B cell (primary cell): ENCODE measurements around the gene PPP6R2. TPM values are rescaled to one million over a fixed set of nuclear protein-coding genes. Genes with fewer than 3 reads are reported as not detected.

Experiments used
- ATAC-seq: fragments of 200-7000 bp; cut with Tn5 transposase; one replicate; pipeline ENCODE4 v1.10.0; 2021; ENCODE audit warnings: low read depth, mild to moderate bottlenecking, moderate number of reproducible peaks, moderate library complexity
- CTCF ChIA-PET: fragments of 350-600 bp; sonication (Branson Sonifier 250); formaldehyde crosslinking; loops from one replicate; lab custom pipeline; 2021; ENCODE audit warnings: antibody characterized with exemption, inconsistent platforms; lab: Charles Lee
- POLR2A ChIA-PET: fragments of 350-600 bp; sonication (Branson Sonifier 250); formaldehyde crosslinking; loops from one replicate; lab custom pipeline; 2021; ENCODE audit warnings: antibody characterized with exemption; lab: Charles Lee
- DNase-seq: peaks from one replicate; pipeline ENCODE4 v3.0.0; 2013
- H2AFZ ChIP-seq: 2 replicates; pipeline ENCODE4 v1.6.1; 2012; ENCODE audit warnings: mild to moderate bottlenecking, low read depth, low read length; ENCODE audit not compliant: insufficient read depth, poor library complexity, severe bottlenecking
- H3K27ac ChIP-seq, 2 donors: 1 replicate in 1 of 2; 2 replicates in 1 of 2; pipeline ENCODE4 v1.5.1; 2012 to 2013; ENCODE audit warnings: low read length in 2 of 2, mild to moderate bottlenecking in 2 of 2, moderate library complexity in 1 of 2
- H3K27me3 ChIP-seq, 4 experiments: fragments of 200-600 bp in 1 of 4; sonication (generic) in 1 of 4; replicated peaks in 1 of 4; 1 replicate in 2 of 4; 2 replicates in 2 of 4; pipeline versions ENCODE4 v1.6.1 to v1.7.0; 2013 to 2016; ENCODE audit warnings: low read length in 3 of 4, mild to moderate bottlenecking in 2 of 4, mixed read lengths in 1 of 4, moderate library complexity in 1 of 4; ENCODE audit not compliant: insufficient read depth in 4 of 4, control insufficient read depth in 3 of 4; ENCODE audit errors: control extremely low read depth in 1 of 4
- H3K36me3 ChIP-seq, 2 experiments: replicated peaks in 1 of 2; 1 replicate in 1 of 2; 2 replicates in 1 of 2; pipeline versions ENCODE4 v1.6.1 to v1.7.1; 2013; ENCODE audit warnings: low read length in 1 of 2; ENCODE audit not compliant: insufficient read depth in 2 of 2, control insufficient read depth in 1 of 2; ENCODE audit errors: control extremely low read depth in 1 of 2, extremely low read depth in 1 of 2
- H3K4me1 ChIP-seq, 2 donors: fragments of 200-600 bp in 1 of 2; sonication (generic) in 1 of 2; 1 replicate in 1 of 2; 2 replicates in 1 of 2; pipeline versions ENCODE4 v1.5.1 to v1.6.1; 2013 to 2017; ENCODE audit warnings: low read length in 2 of 2; ENCODE audit not compliant: control insufficient read depth in 2 of 2, insufficient read depth in 2 of 2
- H3K4me2 ChIP-seq: replicated peaks from 2 replicates; pipeline ENCODE3; 2012; ENCODE audit warnings: mild to moderate bottlenecking, low read depth, low read length; ENCODE audit not compliant: poor library complexity, severe bottlenecking
- H3K4me3 ChIP-seq, 5 experiments: fragments of 200-600 bp in 1 of 5; sonication (generic) in 1 of 5; 1 replicate in 3 of 5; 2 replicates in 2 of 5; pipeline versions ENCODE4 v1.5.1 to v1.7.0; 2011 to 2016; ENCODE audit warnings: low read length in 4 of 5, mild to moderate bottlenecking in 4 of 5, low read depth in 2 of 5, control low read depth in 1 of 5, moderate library complexity in 1 of 5; ENCODE audit not compliant: insufficient read depth in 1 of 5; ENCODE audit errors: control extremely low read depth in 1 of 5, extremely low read depth in 1 of 5
- H3K79me2 ChIP-seq: fragments of 200-600 bp; sonication (generic); one replicate; pipeline ENCODE4 v1.6.0; 2016; ENCODE audit warnings: low read length; ENCODE audit not compliant: control insufficient read depth, insufficient read depth
- H3K9ac ChIP-seq: fragments of 200-600 bp; sonication (generic); 2 replicates; pipeline ENCODE4 v1.6.1; 2017; ENCODE audit warnings: mild to moderate bottlenecking, low read length, moderate library complexity
- H3K9me3 ChIP-seq, 3 donors: one replicate each; pipeline versions ENCODE4 v1.6.1 to v1.7.1; 2013; ENCODE audit warnings: low read length in 2 of 3; ENCODE audit not compliant: control insufficient read depth in 2 of 3, insufficient read depth in 1 of 3; ENCODE audit errors: control extremely low read depth in 1 of 3
- H4K20me1 ChIP-seq: 2 replicates; pipeline ENCODE4 v1.6.0; 2012; ENCODE audit warnings: mild to moderate bottlenecking, low read length; ENCODE audit not compliant: insufficient read depth, control insufficient read depth, poor library complexity, severe bottlenecking
- H3K27ac Mint-ChIP-seq: one replicate; pipeline ENCODE4 v1.8.0; 2021; ENCODE audit warnings: mixed read lengths
- H3K27me3 Mint-ChIP-seq: one replicate; pipeline ENCODE4 v1.8.0; 2021; ENCODE audit warnings: mixed read lengths
- H3K4me1 Mint-ChIP-seq: one replicate; pipeline ENCODE4 v1.8.0; 2021; ENCODE audit warnings: mixed read lengths
- H3K4me3 Mint-ChIP-seq: one replicate; pipeline ENCODE4 v1.8.0; 2021; ENCODE audit warnings: mixed read lengths
- H3K9me3 Mint-ChIP-seq: one replicate; pipeline ENCODE4 v1.8.0; 2022; ENCODE audit warnings: mixed read lengths; ENCODE audit not compliant: insufficient read depth
- CTCF ChIP-seq: fragments of 200-600 bp; IDR thresholded peaks from one replicate; pipeline ENCODE4 v1.8.0; 2022; ENCODE audit warnings: antibody characterized with exemption, mild to moderate bottlenecking
- EZH2 ChIP-seq: IDR thresholded peaks from 2 replicates; pipeline ENCODE4 v1.6.1; 2012; ENCODE audit warnings: borderline replicate concordance, low read depth, mild to moderate bottlenecking, moderate library complexity, low read length; ENCODE audit not compliant: insufficient read depth, poor library complexity, severe bottlenecking
- WGBS: methylation state at CpG from one replicate; pipeline ENCODE4 v1.1.5; 2013; ENCODE audit warnings: missing lambda C conversion rate; ENCODE audit not compliant: insufficient coverage; 5-methylcytosine and 5-hydroxymethylcytosine counted together
- intact Hi-C: fragments of 100-400 bp; cut with micrococcal nuclease; formaldehyde crosslinking; loops from one replicate; pipeline ENCODE4 v1.10.0; 2022
- polyA minus RNA-seq: library from RNA; depleted of rRNA, polyadenylated mRNA; stranded (reverse); fragments of >200 nt; gene quantifications from 2 replicates; pipeline ENCODE4 v1.2.3, GENCODE V29; 2012
- polyA plus RNA-seq: library from polyadenylated mRNA; depleted of rRNA; stranded (reverse); fragments of >200 nt; gene quantifications from 2 replicates; pipeline ENCODE4 v1.2.3, GENCODE V29; 2012
- total RNA-seq, 2 donors: library from RNA; stranded (reverse); fragments of 120-200 nt in 1 of 2; gene quantifications; 1 replicate in 1 of 2; 2 replicates in 1 of 2; pipeline versions ENCODE4 v1.2.3 to v1.2.4, GENCODE V29; 2013 to 2022

Gene PPP6R2
- total RNA-seq (98.7 and 101 TPM in 2 replicates), polyA plus RNA-seq (91.4 TPM in 2 replicates), polyA minus RNA-seq (70.9 and 92.6 TPM in 2 replicates)
- 52.2 TPM for total RNA-seq (2013)

GRCh38 chr22:50342651-50343540, at the start of gene PPP6R2:
Gene PPP6R2 (plus strand): TSS chr22:50343327. CDS start chr22:50393909, 50,582 bp downstream.
- H3K79me2 ChIP-seq, result peaks cover 30% of the 10 kb centered on the region
- no peaks in the 10 kb centered on the region for H3K27me3 Mint-ChIP-seq
- peaks cover 16 to 22% of the 10 kb centered on the region in 2 donors for H3K4me1 ChIP-seq
- WGBS, result under 1% methylated on average over 78 of the region's 87 CpGs
- peak within 1 kb of the TSS; percentile 53 to 78 (median 74) for H3K4me3 ChIP-seq
- CTCF ChIA-PET, result interaction anchor here (0.6 to 2.7 kb wide), 27 partner anchors 13 to 407 kb away, joined by 3 to 73 read pairs (median 5); partner anchors contain the start of genes DENND6B, HDAC10, LMF2 and NCAPH2
- no peaks in the 10 kb centered on the region for H3K27me3 ChIP-seq
- peak within 1 kb of the TSS; percentile 95 for H3K4me2 ChIP-seq
- peak; percentile 92 for DNase-seq
- ATAC-seq, result peak; percentile 81
- peak within 1 kb of the TSS; percentile 90 for H3K9ac ChIP-seq
- TF ChIP-seq CTCF (peak; percentile 55), EZH2 (no peak)
- H3K9me3 ChIP-seq, result no peaks in the 10 kb centered on the region
- intact Hi-C loops, result loop anchor here (1.0 to 5.0 kb wide), 11 partner anchors 16 to 278 kb away; partner anchors contain the start of genes CHKB, DENND6B, LMF2 and MAPK11
- POLR2A ChIA-PET, result interaction anchor here (0.6 to 0.8 kb wide), 4 partner anchors 12 to 202 kb away, joined by 3 to 4 read pairs (median 4); no protein-coding TSS in a partner anchor
- H3K27ac ChIP-seq, result peak within 1 kb of the TSS; percentile 51 to 82
- no peaks in the 10 kb centered on the region for H3K9me3 Mint-ChIP-seq
- peak within 1 kb of the TSS; percentile 89 for H2AFZ ChIP-seq
- H3K4me1 Mint-ChIP-seq, result peaks cover 10% of the 10 kb centered on the region
- H3K4me3 Mint-ChIP-seq, result peak within 1 kb of the TSS; percentile 90
- H4K20me1 ChIP-seq, result peaks cover 19% of the 10 kb centered on the region
- peaks cover 2 to 3% of the 10 kb centered on the region in 2 experiments for H3K36me3 ChIP-seq
- H3K27ac Mint-ChIP-seq, result peak within 1 kb of the TSS; percentile 82
